ENCODE measurements around the gene GLIS1.

The GLIS1 gene

GRCh38 chr1:53543778-53544695 is 194.9 kb downstream of the GLIS1 start:
- no peak for DNase-seq

DNA sequence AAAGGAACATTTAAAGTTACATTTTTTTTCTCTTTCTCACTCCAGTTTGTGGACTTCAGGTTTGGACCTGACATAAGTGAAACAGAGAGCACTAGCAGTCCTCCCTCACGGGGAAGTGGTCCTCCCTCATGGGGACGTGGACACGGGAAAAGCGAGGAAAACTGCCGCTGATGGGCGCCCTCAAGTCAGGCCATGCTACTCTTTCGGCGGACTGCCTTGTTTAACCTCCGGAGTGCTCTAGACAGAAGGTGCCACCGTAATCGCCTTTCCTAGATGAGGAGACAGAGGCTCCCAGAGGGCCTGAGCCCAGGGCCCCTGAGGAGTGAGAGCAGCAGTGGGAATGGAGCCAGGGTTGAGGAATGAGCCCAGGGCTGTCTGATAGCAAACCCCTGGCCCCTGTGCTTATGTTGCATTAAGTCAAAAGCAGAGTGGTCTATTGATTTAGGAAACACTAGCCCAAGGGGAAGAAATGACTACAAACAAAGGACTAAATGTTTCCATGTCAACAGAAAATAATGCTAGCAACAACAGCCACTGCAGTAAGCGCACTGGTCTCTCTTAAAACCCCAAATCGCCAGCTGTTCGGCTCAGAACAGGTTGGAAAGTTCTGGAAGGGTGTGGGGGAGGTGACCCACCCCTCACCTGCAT is 195.7 kb downstream of the GLIS1 start:
- DNase-seq = no peak

DNA sequence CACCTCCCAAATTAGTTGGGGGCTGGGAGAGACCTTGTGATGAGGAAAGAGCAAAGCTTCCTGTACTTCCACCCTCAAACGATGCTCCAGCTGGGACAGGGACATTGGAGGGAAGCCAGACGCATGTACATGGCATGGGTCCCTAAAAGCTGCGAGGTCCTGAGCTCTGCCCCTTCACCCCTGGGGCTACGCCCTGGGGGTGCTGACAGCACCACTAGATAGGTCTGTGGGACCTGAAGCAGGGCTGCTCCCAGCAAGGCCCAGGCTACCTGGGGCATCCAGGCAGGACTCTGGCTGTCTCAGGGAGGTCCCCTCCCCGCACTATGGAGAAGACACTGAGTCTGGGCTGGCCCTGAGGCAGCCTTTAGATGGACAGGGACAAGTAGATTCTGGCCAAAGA is 196.4 kb downstream of the GLIS1 start:
- no peak for DNase-seq

DNA sequence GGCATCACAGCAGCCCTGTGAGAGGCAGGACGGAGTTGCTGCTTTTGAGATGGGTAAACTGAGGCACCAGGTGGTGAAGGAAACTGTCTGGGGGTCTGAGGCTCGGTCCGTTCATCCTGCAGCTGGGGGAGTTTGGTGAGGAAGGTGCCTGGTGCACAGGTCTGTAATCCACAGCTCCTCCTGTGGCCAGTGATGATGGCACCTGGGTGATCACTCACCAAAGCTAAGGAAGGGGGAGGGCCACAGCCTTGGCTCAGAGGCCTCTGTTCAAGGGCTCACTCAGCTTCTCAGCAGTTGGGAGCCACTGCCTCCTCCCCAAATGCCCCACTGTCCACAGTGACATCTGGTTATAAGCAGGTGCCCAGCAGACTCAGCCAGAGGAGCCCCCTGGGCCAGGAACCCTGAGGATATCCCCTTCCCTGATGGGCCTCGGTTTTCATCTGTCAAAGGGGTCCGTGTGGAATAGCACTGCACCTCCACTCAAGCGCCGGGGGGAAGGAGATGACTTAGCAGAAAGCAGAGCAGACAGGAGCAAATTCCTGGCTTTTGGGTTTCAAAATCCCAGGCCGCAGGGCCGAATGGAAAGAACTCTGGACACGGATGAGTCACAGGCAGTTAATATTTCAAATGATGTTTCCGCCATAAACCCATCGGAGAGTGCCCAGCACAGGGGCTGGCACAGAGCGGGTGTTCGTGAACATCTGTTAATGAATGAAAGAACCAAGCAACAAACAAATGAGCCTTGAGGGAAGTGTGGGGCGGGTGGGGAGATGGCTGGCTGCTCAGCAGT is 197.0 kb downstream of the GLIS1 start:
- DNase-seq = no peak

GRCh38 chr1:53541263-53541625 is 197.7 kb downstream of the GLIS1 start:
- DNase-seq = no peak

- no peak for DNase-seq
Measured at GRCh38 chr1:53540604-53541262, 198.2 kb downstream of the GLIS1 start.

DNA sequence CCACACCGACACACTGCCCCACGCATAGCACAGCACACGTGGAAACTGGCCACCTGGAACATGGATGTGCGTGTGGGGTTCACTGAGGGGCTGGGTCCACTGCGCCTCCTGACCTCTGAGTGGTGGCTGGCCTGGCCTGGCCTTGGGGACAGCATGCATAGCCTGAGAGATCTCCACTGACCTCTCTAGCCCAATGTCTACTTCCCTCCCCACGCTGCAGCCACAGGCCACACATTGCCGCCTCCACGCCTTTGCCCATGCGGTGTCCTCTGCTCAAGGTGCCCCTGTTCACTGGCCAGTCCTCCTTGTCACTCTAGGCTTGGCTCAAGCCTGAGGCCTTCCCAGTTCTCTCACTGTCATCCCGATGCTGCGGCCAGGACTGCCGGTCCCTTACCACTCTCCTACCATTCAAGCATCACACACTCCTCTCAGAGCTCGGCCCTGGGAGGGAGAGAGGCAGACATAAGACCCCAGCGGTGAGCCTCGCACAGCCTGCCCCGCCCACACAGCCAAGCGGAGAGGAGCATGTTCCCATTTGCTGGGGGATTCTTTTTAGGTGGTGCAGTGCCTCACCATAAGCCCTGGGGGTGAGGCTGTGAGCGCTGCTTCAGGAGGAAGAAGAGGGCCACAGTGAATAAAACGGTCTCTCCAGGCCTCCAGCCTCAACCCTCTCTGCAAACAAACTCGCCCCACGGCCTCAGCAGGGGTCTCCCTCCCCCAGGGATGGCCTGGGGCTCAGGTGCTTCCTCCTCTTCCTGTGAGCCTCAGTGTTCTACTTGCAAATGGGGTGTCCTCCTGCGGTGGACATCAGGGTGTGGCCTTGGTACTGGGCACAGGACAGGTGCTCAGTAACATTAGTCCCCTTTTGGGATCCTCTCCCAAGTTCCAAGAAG is 199.0 kb downstream of the GLIS1 start:
- no peak for DNase-seq

DNA sequence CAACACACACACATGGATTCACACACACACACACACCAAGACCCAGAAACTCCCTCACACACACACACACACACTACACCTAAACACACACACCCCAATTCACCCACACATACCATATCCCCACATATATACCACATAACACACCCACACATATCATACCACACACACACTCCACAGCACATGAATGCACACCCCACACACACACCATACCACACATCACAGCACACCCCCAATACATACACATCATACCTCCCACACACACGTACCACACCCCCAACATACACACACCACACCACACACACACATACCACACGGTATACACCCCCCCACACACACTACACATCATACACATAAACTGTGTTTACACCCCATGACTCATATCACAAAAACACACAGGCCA is 199.7 kb downstream of the GLIS1 start:
- DNase-seq = no peak

GRCh38 chr1:53536606-53537005 is 202.4 kb downstream of the GLIS1 start:
- DNase-seq = no peak

- DNase-seq = no peak
Measured at GRCh38 chr1:53535846-53536245, 203.1 kb downstream of the GLIS1 start.

- DNase-seq = no peak
Measured at GRCh38 chr1:53535226-53535625, 203.7 kb downstream of the GLIS1 start.

DNA sequence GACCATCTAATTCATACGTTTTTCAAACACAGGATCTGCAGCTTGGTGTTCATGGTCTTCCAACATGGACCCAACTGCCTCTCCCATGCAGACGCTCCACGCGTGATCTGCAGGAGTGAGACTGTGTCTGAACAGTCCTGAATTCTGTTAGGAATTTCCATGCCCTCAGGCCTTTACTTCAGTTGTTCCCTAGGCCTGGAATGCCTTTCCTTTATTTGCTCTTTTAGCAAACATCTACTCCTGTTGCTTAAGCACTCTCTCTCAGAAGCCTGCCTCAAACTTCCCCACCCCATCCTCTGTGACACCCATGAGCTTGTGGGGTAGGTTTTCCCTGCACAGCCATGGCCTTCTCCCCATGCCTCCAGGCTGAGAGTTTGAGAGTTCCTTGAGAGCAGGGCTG is 206.1 kb downstream of the GLIS1 start:
- DNase-seq = no peak

DNA sequence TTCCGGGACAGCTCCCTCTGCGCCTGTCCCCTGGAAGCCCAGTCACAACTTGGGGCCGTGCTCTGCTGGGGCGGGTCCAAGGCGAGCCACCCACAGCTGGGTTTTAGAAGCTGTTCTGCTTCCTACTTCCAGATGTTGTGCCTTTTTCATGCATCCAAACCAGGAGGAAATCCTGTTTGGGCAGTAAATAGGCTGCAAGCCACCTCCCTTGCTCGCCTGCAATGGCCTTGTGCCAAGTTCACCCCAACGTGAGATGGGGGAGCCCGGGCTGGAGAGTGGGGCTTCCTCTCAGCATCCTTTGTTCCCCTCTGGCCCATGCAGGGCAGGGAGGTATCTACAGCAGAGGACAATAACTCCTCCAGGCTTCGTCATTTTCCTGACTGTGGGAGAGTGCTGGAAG is 206.6 kb downstream of the GLIS1 start:
- no peak for DNase-seq

DNA sequence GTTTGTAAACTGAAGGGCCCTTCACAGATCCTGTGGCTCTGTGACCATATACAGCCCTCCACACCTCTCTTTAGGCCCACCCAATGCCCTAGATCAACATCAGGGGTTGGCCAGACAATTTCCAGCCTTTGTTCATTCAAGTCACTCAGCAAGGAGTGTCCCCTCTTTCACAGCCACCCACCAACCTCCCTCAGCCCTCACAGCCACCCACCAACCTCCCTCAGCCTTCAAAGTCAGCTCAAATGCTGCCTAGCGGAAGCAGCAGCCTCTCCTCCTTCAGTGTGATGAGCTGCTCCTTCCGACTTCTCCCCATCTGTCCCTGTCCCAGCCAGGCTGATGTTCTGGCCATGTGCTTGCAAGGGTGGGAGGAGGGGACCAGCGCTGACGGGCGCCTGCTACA is 208.4 kb downstream of the GLIS1 start:
- DNase-seq = no peak

DNA sequence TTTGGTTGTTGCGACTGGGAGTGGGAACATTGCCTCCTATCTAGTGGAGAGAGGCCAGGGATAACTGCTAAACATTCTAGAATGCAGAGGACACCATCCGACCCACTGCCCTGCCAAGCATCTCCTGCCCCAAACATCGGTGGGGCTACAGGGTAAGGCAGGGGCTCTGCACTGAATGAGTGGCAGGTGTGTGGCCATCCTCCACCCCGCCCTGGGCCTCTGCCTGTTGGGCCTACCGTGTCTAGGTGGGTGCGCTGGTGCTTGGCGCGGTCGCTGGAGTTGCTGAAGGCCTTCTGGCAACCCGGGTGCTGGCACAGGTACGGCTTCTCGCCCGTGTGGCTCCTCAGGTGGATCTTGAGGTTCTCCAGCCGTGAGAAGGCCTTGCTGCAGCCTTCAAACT is 209.4 kb downstream of the GLIS1 start:
- no peak for DNase-seq

DNA sequence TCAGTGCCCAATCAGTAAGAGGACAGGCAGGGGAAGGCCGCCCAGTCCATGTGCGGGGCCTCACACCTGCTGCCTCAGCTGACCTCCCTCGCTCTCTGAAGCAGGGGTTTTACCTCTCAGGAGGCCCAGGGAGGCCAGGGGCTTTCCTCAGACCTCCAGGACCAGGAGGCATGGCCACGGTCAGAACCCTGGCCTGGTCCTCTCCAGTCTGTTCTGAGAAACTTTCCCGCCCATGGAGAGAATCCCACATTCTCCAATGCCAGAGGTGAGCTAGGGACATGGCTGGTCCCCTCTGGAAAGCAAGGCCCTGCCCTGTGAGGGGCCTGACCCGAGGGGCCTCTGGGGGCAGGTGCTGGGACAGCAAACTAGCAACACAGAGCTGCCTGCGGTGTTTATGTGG is 211.6 kb downstream of the GLIS1 start:
- no peak for DNase-seq

DNA sequence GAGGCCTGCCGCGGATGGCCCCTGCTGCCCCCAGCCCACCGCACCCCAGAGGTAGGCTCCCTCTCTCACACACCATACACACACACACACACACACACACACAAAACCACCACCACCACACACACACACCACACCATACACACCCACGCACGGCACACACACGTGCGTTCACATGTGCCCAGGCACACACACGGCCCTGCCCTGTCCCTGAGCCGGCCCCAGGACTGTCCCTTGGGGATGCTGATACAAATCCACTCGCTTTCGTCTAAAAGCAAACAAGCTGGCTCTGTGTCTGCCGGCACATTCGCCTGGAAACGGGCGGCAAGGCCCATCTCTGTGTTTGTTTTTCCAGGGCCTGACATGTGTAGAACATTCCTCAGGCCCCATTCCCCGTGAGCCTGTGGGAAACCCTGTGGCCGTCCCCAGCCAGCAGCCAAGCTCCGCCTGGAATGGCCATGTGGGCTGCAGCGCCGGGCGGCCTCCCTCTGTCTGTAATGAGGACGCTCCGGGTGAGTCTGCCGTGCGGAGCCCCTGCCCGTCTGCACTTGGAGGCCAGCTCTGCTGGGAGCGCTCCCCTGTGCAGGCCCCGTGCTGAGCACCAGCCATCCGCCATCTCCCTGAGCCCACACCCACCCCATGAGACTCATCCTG is 212.4 kb downstream of the GLIS1 start:
- DNase-seq = no peak

DNA sequence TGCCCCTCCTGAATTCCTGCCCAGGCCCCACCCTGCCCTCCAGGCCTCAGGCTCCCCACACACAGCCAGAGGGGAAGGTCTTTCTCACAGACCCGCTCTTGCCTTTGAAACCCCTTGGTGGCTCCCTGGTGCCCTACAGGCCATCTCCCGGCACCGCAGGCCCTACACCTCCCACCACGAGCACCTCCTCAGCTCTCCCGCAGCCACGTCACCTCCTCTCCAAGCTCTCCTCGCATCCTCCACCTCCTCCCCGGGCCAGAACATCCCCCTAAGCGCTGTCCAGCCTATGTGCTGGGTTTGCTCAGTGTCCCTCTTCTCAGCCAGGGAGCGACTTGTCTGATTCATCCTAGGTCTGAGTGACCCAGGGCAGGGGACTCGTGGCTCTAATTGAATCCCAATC is 213.4 kb downstream of the GLIS1 start:
- DNase-seq = no peak

GRCh38 chr1:53524428-53525375 is 214.3 kb downstream of the GLIS1 start:
- DNase-seq = no peak

- no peak for DNase-seq
Measured at GRCh38 chr1:53521924-53522552, 216.9 kb downstream of the GLIS1 start.

Data from activated CD4-positive, alpha-beta T cell treated with anti-CD3 and anti-CD28 coated beads, Interleukin-2, amount 50 U/mL, for 4 hours (primary cell).